Endodermal cell (in vitro differentiated cells): Measurements from ENCODE around the gene ST3GAL4. TPM values are rescaled to one million over a fixed set of nuclear protein-coding genes. Genes with fewer than 3 reads are reported as not detected.

Source experiments
- DNase-seq: peaks from one replicate; pipeline ENCODE4 v3.0.0-alpha.2; 2017
- H3K27ac ChIP-seq: 2 replicates; pipeline ENCODE4 v1.5.1; 2013; ENCODE audit warnings: mild to moderate bottlenecking, low read depth, low read length, moderate library complexity
- H3K27me3 ChIP-seq: 2 replicates; pipeline ENCODE4 v1.6.1; 2013; ENCODE audit warnings: mild to moderate bottlenecking, low read length, moderate library complexity; ENCODE audit not compliant: insufficient read depth, control insufficient read depth, poor library complexity, severe bottlenecking
- H3K36me3 ChIP-seq: 2 replicates; pipeline ENCODE4 v1.7.0; 2013; ENCODE audit warnings: mild to moderate bottlenecking, low read length, moderate library complexity; ENCODE audit not compliant: control insufficient read depth, insufficient read depth
- H3K4me1 ChIP-seq: one replicate; pipeline ENCODE4 v1.7.0; 2013; ENCODE audit warnings: low read length; ENCODE audit not compliant: control insufficient read depth, insufficient read depth
- H3K4me3 ChIP-seq: 2 replicates; pipeline ENCODE4 v1.5.1; 2013; ENCODE audit warnings: mild to moderate bottlenecking, low read length, moderate library complexity
- H3K9ac ChIP-seq: 2 replicates; pipeline ENCODE4 v1.6.1; 2013; ENCODE audit warnings: mild to moderate bottlenecking, low read length, moderate library complexity; ENCODE audit not compliant: poor library complexity, severe bottlenecking; ENCODE audit errors: extremely low read depth
- H3K9me3 ChIP-seq: 2 replicates; pipeline ENCODE4 v1.6.1; 2013; ENCODE audit warnings: mild to moderate bottlenecking, low read length, moderate library complexity; ENCODE audit not compliant: control insufficient read depth
- H3K27ac Mint-ChIP-seq: 2 replicates; pipeline ENCODE4 v1.8.0; 2020; ENCODE audit warnings: mixed read lengths
- H3K27me3 Mint-ChIP-seq: 2 replicates; pipeline ENCODE4 v1.8.0; 2021; ENCODE audit warnings: mild to moderate bottlenecking, mixed read lengths; ENCODE audit not compliant: insufficient read depth
- H3K36me3 Mint-ChIP-seq: 2 replicates; pipeline ENCODE4 v1.8.0; 2020; ENCODE audit warnings: low read depth, mixed read lengths
- H3K4me1 Mint-ChIP-seq: 2 replicates; pipeline ENCODE4 v1.8.0; 2020; ENCODE audit warnings: mixed read lengths
- H3K4me3 Mint-ChIP-seq: 2 replicates; pipeline ENCODE4 v1.8.0; 2020; ENCODE audit warnings: mild to moderate bottlenecking, moderate library complexity, mixed read lengths
- H3K9me3 Mint-ChIP-seq: 2 replicates; pipeline ENCODE4 v1.8.0; 2020; ENCODE audit warnings: mild to moderate bottlenecking, mixed read lengths
- WGBS, 2 experiments: methylation state at CpG; one replicate each; pipeline versions ENCODE4 v1.1.5 to v1.1.7; 2013; ENCODE audit warnings: missing lambda C conversion rate in 2 of 2, mixed read lengths in 1 of 2; ENCODE audit not compliant: insufficient coverage in 1 of 2, insufficient read length in 1 of 2; 5-methylcytosine and 5-hydroxymethylcytosine counted together
- total RNA-seq, 2 donors: library from RNA; stranded (reverse); fragmentation: NEBNext Ultra II Directional in 1 of 2; extraction: Animal tissue kit (Norgen Biotek cat#: 25700) in 1 of 2; gene quantifications; 2 replicates in 1 of 2; 3 replicates in 1 of 2; pipeline ENCODE4 v1.2.1, GENCODE V29; 2021
- TF ChIP-seq, protein P1 (sequence below): fragments of 200-600 bp; sonication (generic); conservative IDR thresholded peaks from 2 replicates; pipeline ENCODE4 v1.5.0; 2021; ENCODE audit warnings: antibody characterized with exemption, mild to moderate bottlenecking

The ST3GAL4 gene
- total RNA-seq, 2 donors from 2014 or later: 16.5 to 21.5 TPM

DNA sequence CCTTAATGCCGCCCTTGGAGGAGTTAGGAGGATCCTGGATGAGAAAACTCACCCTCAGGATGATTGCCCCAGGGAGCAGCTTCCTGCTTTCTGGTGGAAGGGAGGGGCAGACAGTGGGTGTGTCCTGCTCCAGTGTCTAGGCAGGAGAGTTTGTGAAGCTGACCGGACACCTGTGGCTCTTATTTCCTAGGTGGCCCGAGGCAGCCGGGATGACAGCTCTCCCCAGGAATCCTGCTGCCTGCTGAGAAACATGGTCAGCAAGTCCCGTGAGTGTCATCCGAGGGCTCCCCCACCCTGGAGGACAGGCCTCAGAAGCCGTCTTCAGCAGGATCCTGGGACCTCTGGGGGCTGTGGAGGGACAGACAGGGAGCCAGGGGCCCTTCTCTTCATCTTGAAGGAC is 50.4 kb downstream of the ST3GAL4 start:
- no peaks in the 10 kb centered on the region for H3K9me3 ChIP-seq
- TF ChIP-seq, protein P1, sequence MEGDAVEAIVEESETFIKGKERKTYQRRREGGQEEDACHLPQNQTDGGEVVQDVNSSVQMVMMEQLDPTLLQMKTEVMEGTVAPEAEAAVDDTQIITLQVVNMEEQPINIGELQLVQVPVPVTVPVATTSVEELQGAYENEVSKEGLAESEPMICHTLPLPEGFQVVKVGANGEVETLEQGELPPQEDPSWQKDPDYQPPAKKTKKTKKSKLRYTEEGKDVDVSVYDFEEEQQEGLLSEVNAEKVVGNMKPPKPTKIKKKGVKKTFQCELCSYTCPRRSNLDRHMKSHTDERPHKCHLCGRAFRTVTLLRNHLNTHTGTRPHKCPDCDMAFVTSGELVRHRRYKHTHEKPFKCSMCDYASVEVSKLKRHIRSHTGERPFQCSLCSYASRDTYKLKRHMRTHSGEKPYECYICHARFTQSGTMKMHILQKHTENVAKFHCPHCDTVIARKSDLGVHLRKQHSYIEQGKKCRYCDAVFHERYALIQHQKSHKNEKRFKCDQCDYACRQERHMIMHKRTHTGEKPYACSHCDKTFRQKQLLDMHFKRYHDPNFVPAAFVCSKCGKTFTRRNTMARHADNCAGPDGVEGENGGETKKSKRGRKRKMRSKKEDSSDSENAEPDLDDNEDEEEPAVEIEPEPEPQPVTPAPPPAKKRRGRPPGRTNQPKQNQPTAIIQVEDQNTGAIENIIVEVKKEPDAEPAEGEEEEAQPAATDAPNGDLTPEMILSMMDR: no peak
- no peak for DNase-seq
- peaks cover 17% of the 10 kb centered on the region for H3K36me3 Mint-ChIP-seq
- 91 to 95% methylated on average over 6 to 7 of the region's 7 CpGs for WGBS, 2 experiments
- peaks cover 3% of the 10 kb centered on the region for H3K4me1 ChIP-seq
- H3K9ac ChIP-seq: no peak overlapping the region
- no peak overlapping the region for H3K27ac Mint-ChIP-seq
- no peaks in the 10 kb centered on the region for H3K27me3 Mint-ChIP-seq
- no peak overlapping the region for H3K27ac ChIP-seq
- no peaks in the 10 kb centered on the region for H3K9me3 Mint-ChIP-seq
- H3K36me3 ChIP-seq: peaks cover 5% of the 10 kb centered on the region
- H3K4me1 Mint-ChIP-seq: peaks cover 24% of the 10 kb centered on the region
- no peaks in the 10 kb centered on the region for H3K27me3 ChIP-seq
- H3K4me3 Mint-ChIP-seq: no peak overlapping the region
- no peak overlapping the region for H3K4me3 ChIP-seq

DNA sequence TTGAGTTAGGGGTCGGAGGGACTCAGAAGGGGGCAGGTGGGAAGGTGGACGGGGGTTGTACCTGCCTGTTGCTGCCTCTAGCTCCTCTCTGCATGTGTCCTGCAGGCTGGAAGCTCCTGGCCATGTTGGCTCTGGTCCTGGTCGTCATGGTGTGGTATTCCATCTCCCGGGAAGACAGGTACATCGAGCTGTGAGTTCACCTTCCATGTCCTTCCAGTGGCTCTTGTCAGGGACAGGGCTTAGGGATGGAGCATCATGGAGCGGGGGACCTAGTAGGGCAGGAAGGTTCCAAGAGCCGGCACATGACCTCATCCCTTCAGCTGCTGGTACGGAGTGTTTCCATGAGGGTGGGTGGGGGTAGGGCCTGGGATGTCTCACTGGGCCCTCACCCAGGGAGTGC is 50.9 kb downstream of the ST3GAL4 start:
- H3K27ac Mint-ChIP-seq: no peak overlapping the region
- H3K4me3 Mint-ChIP-seq: no peak overlapping the region
- no peaks in the 10 kb centered on the region for H3K27me3 Mint-ChIP-seq
- TF ChIP-seq, protein P1: no peak
- Histone ChIP-seq H3K4me1 (peaks cover 3% of the 10 kb centered on the region), H3K9ac (no peak overlapping the region), H3K27ac (no peak overlapping the region), H3K27me3 (no peaks in the 10 kb centered on the region), H3K36me3 (peaks cover 5% of the 10 kb centered on the region), H3K4me3 (no peak overlapping the region), H3K9me3 (no peaks in the 10 kb centered on the region)
- H3K4me1 Mint-ChIP-seq: peaks cover 24% of the 10 kb centered on the region
- H3K9me3 Mint-ChIP-seq: no peaks in the 10 kb centered on the region
- 83 to 92% methylated on average over 1 to 8 of the region's 8 CpGs for WGBS, 2 experiments
- no peak for DNase-seq
- peaks cover 17% of the 10 kb centered on the region for H3K36me3 Mint-ChIP-seq

DNA sequence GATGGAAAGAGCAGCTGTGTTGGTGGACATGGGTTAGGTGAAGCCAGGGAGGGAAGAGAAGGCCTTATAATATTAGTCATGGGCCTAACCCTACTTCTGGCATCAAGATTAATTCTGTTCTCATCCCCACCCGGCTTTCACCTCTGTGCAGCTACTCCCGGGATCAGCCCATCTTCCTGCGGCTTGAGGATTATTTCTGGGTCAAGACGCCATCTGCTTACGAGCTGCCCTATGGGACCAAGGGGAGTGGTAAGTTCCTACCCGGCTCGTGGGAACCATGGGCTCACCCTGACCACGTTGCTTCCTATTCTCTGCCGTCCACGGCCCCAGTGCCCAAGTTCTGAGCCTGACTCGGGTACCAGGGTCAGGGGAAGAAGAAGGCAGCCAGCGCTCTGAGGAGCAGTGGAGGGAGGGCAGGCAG is 51.6 kb downstream of the ST3GAL4 start:
- Mint-ChIP-seq H3K27ac (no peak overlapping the region), H3K4me1 (peaks cover 24% of the 10 kb centered on the region), H3K36me3 (peaks cover 19% of the 10 kb centered on the region), H3K4me3 (no peak overlapping the region), H3K9me3 (no peaks in the 10 kb centered on the region), H3K27me3 (no peaks in the 10 kb centered on the region)
- H3K4me1 ChIP-seq: peaks cover 3% of the 10 kb centered on the region
- H3K4me3 ChIP-seq: no peak overlapping the region
- no peak for DNase-seq
- H3K9ac ChIP-seq: no peak overlapping the region
- TF ChIP-seq, protein P1: no peak
- no peaks in the 10 kb centered on the region for H3K27me3 ChIP-seq
- 93 to 95% methylated on average over 10 to 12 of the region's 12 CpGs for WGBS, 2 experiments
- no peaks in the 10 kb centered on the region for H3K9me3 ChIP-seq
- no peak overlapping the region for H3K27ac ChIP-seq
- H3K36me3 ChIP-seq: peaks cover 5% of the 10 kb centered on the region
